HG03103 (cell line): ENCODE results near the gene F10.
"Not testable (repeated sequence)": the region's sequence is repeated elsewhere in the genome, so short reads cannot be mapped to it uniquely, and the experiment has no call there.

Experiments
- ATAC-seq: cut with Tn5 transposase; IDR thresholded peaks from one replicate; pipeline ENCODE4 v1.9.1; 2021; ENCODE audit warnings: low read depth; ENCODE audit not compliant: unreplicated experiment

Gene F10

DNA sequence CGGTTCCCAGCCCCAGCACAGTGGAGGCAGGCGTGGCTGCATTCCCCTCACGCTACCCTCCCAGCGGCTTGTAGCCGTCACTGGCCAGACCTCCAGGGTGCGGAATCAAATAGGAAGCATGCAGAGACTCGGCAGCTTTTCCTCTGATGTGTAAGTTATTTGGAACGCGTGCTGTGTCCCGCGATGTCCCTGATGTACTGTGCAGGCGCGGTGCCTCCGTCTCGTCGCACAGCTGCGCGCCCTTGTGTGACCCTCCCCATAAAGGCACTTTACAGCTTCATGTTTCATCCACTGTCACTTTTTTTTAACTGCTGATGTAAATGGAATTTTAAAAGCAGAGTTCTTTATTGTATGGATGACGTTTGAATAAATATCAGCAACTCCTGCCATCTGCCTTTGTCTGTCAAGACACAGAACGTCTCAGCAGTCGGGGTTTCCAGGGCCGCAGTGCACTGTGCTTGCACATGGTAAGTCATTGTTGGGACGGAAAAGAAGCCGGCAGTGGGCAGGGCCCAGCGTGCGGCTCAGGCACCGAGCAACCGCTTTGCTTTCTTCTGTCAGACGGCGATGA lies 24.4 kb upstream of the F10 start:
- no peak for ATAC-seq

DNA sequence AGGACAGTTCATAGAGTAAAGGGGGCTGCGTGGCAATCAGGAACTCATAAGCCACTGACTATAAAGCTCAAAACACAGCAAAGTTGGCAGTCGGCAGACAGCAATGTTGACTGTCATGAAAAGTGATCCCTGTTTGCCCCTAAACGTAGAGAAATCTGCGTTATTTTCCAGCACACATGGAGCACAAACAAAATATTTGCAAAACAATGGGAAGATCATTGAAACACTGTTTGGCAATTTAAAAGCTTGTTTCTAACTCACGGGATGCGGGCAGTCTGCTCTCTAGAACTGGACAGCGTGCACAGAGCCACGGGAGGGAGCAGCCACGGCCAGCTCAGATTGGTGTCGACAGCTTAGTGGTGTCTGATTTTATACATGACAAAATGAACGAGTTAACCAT lies 23.5 kb upstream of the F10 start:
- ATAC-seq, result no peak

DNA sequence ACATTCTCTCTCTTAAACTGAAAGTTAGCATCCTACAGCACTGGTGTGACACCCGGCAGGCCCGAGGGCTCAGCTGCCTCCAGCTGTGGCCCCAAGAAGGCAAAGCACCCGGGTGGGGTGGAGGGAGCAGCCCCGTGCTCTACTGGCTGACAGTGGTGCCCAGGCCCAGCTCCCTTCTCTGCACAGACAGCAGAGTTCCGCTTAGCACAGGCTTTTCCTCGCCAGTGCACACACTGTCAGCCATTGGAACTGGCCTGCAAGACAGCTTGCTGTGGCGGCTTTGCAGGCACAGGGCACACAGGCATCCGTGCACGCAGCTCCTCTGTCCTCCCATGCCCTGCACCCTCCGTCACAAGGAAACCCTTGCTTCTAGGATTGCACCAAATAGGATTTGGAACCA lies 20.3 kb upstream of the F10 start:
- ATAC-seq, result not testable (repeated sequence)

GRCh38 chr13:113102727-113103126 lies 19.9 kb upstream of the F10 start:
- no peak for ATAC-seq

GRCh38 chr13:113103646-113104045 lies 19.0 kb upstream of the F10 start:
- no peak for ATAC-seq

- ATAC-seq, result no peak
Observed at GRCh38 chr13:113105032-113105920, 17.3 kb upstream of the F10 start, which contains the start of gene F7. F7 (plus strand) TSS chr13:113105791; CDS start chr13:113105842, 51 bp downstream.

- ATAC-seq, result no peak
Observed at GRCh38 chr13:113105921-113106452, 16.6 kb upstream of the F10 start.

DNA sequence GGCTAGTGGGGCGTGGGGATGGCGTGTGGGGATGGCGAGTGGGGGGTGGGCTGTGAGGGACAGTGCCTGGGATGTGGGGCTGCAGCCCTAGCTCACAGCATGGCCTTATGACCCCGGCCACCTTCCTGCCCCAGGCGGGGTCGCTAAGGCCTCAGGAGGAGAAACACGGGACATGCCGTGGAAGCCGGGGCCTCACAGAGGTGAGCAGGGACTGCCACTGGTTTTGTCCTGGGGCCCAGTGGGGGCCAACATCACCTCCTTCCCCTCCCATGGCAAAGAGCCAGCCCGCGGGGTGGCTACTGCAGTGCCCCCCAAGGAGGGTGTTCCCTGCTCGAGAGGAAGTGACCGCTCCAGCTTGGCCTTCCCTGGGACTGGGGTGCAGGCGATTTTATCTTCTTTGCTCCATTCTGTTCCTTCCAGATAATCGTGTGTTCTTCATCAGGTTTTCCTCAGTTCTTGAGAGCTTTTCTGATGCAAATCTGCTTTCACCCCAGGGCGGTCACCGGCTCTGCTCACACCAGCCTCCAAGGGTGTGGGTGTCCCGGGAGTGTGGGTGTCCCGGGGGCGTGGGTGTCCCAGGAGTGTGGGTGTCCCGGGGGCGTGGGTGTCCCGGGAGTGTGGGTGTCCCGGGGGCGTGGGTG lies 15.8 kb upstream of the F10 start:
- no peak for ATAC-seq

- not testable (repeated sequence) for ATAC-seq
Observed at GRCh38 chr13:113108521-113108920, 14.1 kb upstream of the F10 start.

DNA sequence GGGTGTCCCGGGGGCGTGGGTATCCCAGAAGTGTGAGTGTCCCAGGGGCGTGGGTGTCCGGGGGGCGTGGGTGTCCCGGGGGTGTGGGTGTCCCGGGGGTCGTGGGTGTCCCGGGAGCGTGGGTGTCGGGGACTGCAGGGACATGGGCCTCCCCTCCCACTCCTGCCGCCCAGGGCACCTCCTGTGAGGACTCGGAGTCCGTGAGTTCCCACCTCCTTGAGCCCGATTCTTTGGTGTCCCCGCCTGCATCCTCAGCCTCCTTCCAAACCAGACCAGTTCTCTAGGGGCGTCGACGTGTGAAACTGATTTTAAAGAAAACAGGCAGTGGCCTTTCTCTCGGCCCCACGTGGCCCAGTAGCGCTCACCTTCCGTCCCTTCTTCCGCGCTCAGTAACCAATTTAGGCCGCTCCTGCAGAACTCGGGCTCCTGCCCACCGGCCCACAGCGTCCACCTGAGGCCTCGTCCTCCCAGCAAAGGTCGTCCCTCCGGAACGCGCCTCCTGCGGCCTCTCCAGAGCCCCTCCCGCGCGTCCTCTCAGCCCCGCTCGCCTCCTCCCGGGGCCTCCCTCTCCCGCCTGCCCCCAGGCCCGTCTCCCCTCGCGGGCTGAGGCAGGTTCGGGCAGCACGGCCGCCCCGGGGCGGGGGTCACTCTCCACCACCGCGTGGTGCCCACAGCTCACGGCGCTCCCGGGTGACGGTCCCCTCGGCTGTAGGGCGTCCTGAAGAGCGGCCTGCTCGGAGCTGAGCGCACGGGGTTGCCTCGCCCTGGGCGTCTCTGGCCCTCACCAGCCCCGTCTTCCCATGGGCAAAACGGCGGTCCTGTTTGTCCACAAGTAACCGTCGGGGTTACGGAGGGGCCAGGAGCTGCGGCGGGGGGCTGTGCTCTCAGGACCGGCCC lies 13.2 kb upstream of the F10 start:
- ATAC-seq, result no peak

DNA sequence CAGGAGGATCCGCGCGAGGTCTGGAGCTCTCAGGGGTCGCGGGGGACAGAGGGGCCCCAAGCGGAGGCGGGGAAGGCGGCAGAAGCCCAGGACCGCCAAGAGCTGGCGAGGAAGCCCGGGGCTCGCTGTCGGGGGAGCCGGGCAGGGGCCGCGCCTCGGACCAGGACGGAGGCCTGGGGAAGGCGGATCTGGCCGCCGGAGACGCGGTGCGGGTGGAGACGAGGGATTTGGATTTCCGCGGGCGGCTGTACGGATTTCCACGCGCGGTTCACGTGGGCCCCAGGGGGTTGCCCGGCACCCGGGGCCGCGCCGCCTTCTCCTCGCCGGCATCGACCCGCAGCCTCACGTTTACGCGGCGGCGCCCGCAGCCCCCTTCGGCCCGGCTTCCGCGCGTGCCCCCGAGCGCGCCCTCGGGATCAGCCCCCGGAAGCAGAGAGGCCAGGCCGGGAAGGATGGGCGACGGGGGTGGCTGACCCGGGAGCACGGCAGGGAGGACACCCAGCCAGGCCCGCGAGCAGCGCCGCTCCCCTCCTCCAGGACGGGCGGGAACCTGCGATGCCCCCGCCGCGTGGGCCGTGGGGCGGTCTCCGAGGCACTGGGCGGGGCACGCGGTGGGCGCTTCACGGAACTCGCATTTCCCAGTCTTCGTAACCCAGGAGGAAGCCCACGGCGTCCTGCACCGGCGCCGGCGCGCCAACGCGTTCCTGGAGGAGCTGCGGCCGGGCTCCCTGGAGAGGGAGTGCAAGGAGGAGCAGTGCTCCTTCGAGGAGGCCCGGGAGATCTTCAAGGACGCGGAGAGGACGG lies 12.3 kb upstream of the F10 start:
- no peak for ATAC-seq

DNA sequence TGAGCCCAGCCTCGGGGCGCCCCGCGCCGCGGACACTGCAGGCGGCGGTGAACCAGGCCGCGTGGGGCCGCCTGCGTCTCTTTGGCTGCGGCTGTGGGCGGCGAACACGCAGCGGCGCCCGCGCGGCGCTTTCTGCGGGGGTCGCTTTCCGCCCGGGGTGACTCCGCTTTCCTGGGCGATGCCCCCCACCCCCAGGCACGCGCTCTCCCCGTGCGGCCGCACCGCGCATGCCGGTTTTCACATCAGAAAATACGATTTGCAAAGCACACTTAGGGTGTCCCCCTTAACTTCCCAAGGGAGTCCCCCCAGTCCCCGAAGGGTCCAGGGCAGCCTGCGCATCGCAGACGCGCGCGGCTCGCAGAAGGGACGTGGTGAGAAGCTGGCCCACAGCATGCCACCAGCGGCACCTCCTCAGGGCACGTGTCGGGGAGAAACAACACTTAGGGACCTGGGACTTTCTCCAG lies 11.7 kb upstream of the F10 start:
- no peak for ATAC-seq

DNA sequence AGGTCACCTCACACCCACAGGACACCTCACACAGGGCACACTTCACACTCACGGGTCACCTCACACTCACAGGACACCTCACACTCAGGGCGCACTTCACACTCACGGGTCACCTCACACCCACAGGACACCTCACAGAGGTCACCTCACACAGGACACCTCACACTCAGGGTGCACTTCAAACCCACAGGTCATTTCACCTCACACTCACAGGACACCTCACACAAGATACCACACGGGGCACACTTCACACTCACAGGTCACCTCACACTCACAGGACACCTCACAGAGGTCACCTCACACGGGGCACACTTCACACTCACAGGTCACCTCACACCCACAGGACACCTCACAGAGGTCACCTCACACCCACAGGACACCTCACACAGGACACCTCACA lies 10.8 kb upstream of the F10 start:
- not testable (repeated sequence) for ATAC-seq

DNA sequence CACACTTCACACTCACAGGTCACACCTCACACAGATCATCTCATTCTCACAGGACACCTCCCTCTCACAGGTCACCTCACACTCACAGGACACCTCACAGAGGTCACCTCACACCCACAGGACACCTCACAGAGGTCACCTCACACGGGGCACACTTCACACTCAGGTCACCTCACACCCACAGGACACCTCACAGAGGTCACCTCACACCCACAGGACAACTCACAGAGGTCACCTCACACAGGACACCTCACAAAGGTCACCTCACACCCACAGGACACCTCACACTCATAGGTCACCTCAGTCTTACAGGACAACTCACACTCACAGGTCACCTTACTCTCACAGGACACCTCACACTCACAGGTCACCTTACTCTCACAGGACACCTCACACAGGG lies 10.1 kb upstream of the F10 start:
- not testable (repeated sequence) for ATAC-seq

DNA sequence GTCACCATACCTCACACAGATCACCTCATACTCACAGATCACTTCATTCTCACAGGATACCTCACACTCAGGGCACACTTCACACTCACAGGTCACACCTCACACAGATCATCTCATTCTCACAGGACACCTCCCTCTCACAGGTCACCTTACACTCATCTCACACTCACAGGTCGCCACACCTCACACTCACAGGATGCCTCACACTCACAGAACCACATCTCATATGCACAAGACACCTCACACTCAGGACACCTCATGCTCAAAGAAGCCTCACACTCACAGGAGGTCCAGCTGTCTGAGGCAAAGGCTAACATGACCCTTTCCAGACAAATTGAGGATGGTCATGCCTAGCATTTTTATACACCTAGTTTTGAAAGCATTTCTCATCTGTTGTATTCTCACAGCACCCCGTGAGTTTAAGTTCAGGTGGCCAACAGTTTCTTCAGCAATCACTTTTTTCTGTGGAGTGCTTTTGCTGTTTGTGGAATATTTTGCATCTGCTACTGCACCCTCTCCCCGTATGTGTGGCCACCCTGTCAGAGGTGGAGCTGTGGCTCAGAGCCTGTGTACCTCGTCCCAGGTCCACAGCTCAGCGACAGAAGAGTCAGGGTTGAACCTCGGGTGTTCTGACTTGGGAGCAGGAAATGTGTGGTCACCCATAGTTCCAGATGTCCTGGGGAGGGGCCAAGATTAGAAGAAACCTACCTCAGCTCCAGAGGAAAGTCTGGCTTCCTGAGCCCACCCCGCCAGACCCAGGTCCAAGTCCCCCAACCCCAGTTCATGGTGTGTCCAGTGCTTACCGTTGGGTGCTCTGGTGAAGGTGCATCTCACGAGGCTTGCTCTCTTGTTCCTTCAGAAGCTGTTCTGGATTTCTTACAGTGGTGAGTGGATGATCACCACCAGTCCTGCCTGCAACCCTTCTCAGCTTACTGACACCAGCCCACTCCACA lies 9.4 kb upstream of the F10 start:
- ATAC-seq, result no peak

DNA sequence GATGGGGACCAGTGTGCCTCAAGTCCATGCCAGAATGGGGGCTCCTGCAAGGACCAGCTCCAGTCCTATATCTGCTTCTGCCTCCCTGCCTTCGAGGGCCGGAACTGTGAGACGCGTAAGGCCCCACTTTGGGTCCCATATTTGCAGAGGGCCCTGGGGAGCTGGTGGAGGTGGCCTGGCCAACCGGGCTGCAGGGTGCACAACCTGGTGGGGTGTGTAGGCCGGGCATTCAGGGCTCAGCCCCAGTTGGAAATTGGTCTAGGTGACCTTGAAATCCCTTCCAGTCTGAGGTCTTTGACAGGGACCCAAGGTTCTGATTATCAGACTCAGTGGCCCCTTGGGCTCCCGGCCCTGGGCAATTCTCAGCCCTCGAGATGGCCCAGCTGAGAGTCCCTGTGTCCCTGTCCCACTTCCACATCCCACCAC lies 8.7 kb upstream of the F10 start:
- ATAC-seq, result no peak

- ATAC-seq, result no peak
Observed at GRCh38 chr13:113114511-113115362, 7.9 kb upstream of the F10 start.
